H1 (cell line): ENCODE measurements around the gene AZI2. TPM values are rescaled to one million over a fixed set of nuclear protein-coding genes. Genes with fewer than 3 reads are reported as not detected.
A peak's percentile ranks its signal among the peaks of the same experiment; 100 is the strongest.

ENCODE experiments used
- CTCF ChIA-PET: fragments of 300-600 bp; sonication (Branson Sonifier 250); formaldehyde crosslinking; loops from one replicate; lab custom pipeline; 2021; ENCODE audit not compliant: partially characterized antibody; lab: Charles Lee
- POLR2A ChIA-PET: fragments of 300-600 bp; sonication (Branson Sonifier 250); formaldehyde crosslinking; loops from one replicate; lab custom pipeline; 2021; ENCODE audit warnings: inconsistent platforms; ENCODE audit not compliant: partially characterized antibody; lab: Charles Lee
- DNase-seq, 2 experiments: peaks; one replicate each; pipeline versions ENCODE4 v3.0.0 to v3.0.0-alpha.2; 2010 to 2022; ENCODE audit warnings: low spot score in 2 of 2, low read depth in 1 of 2, mixed read lengths in 1 of 2
- FAIRE-seq: peaks from 2 replicates; lab custom pipeline; 2011; peaks lifted over from hg19 to GRCh38; lab: Jason Lieb, UNC
- H2AFZ ChIP-seq: 2 replicates; pipeline ENCODE4 v1.8.1; 2012; ENCODE audit warnings: low read length, inconsistent platforms
- H2AK5ac ChIP-seq: 2 replicates; pipeline ENCODE4 v1.6.1; 2013; ENCODE audit warnings: low read depth, low read length
- H2BK120ac ChIP-seq: replicated peaks from 2 replicates; pipeline ENCODE3; 2013; ENCODE audit warnings: low read depth, low read length, inconsistent platforms
- H2BK12ac ChIP-seq: 2 replicates; pipeline ENCODE4 v1.6.1; 2013; ENCODE audit warnings: low read depth, low read length
- H2BK15ac ChIP-seq: 2 replicates; pipeline ENCODE4 v1.6.1; 2013; ENCODE audit warnings: low read length
- H2BK20ac ChIP-seq: 2 replicates; pipeline ENCODE4 v1.6.1; 2013; ENCODE audit warnings: low read length
- H2BK5ac ChIP-seq: 2 replicates; pipeline ENCODE4 v1.6.1; 2013; ENCODE audit warnings: low read depth, low read length
- H3K14ac ChIP-seq: 2 replicates; pipeline ENCODE4 v1.6.1; 2013; ENCODE audit warnings: inconsistent platforms; ENCODE audit not compliant: insufficient read length
- H3K18ac ChIP-seq: 2 replicates; pipeline ENCODE4 v1.6.1; 2013; ENCODE audit warnings: low read length; ENCODE audit errors: extremely low read depth
- H3K23ac ChIP-seq: 2 replicates; pipeline ENCODE4 v1.6.1; 2013; ENCODE audit warnings: inconsistent platforms; ENCODE audit not compliant: insufficient read length
- H3K23me2 ChIP-seq: 2 replicates; pipeline ENCODE4 v1.6.1; 2013; ENCODE audit warnings: low read depth, low read length
- H3K27ac ChIP-seq: 2 replicates; pipeline ENCODE4 v1.6.1; 2011; ENCODE audit warnings: low read depth, low read length, inconsistent platforms
- H3K27me3 ChIP-seq, 4 experiments: replicated peaks in 1 of 4; 1 replicate in 1 of 4; 2 replicates in 3 of 4; pipeline versions ENCODE4 v1.6.1 to v1.8.1; 2011 to 2013; ENCODE audit warnings: low read length in 3 of 4, mild to moderate bottlenecking in 3 of 4, inconsistent platforms in 2 of 4, mixed read lengths in 2 of 4, moderate library complexity in 1 of 4; ENCODE audit not compliant: control insufficient read depth in 3 of 4, insufficient read depth in 3 of 4; ENCODE audit errors: extremely low read depth in 1 of 4
- H3K36me3 ChIP-seq, 4 experiments: 2 replicates each; pipeline versions ENCODE4 v1.6.1 to v1.8.1; 2011 to 2013; ENCODE audit warnings: mild to moderate bottlenecking in 4 of 4, low read length in 3 of 4, moderate library complexity in 2 of 4, control low read depth in 1 of 4, inconsistent platforms in 1 of 4; ENCODE audit not compliant: insufficient read depth in 4 of 4, control insufficient read depth in 2 of 4
- H3K4ac ChIP-seq: replicated peaks from 2 replicates; pipeline ENCODE3; 2013; ENCODE audit warnings: low read length, low read depth, mixed read lengths, inconsistent platforms; ENCODE audit not compliant: insufficient read length
- H3K4me1 ChIP-seq, 4 experiments: replicated peaks in 1 of 4; 1 replicate in 1 of 4; 2 replicates in 3 of 4; pipeline versions ENCODE4 v1.6.1 to v1.8.1; 2011 to 2013; ENCODE audit warnings: low read length in 3 of 4, inconsistent platforms in 2 of 4, mixed read lengths in 1 of 4; ENCODE audit not compliant: insufficient read depth in 4 of 4, control insufficient read depth in 3 of 4
- H3K4me2 ChIP-seq, 2 experiments: 2 replicates each; pipeline versions ENCODE4 v1.6.1 to v1.8.1; 2011 to 2013; ENCODE audit warnings: low read depth in 2 of 2, low read length in 2 of 2, control low read depth in 1 of 2, inconsistent platforms in 1 of 2, mild to moderate bottlenecking in 1 of 2; ENCODE audit not compliant: insufficient read depth in 1 of 2
- H3K4me3 ChIP-seq, 4 experiments: fragments of 200-600, 300-600 bp in 1 of 4; sonication (generic), shearing (Covaris generic), sonication (Bioruptor Twin) in 1 of 4; 2 replicates each; pipeline versions ENCODE4 v1.5.1 to v1.8.1; 2011 to 2016; ENCODE audit warnings: low read length in 4 of 4, low read depth in 3 of 4, control low read depth in 2 of 4, inconsistent platforms in 2 of 4, mild to moderate bottlenecking in 2 of 4, mixed read lengths in 1 of 4, moderate library complexity in 1 of 4; ENCODE audit not compliant: insufficient read depth in 2 of 4; ENCODE audit errors: extremely low read depth in 1 of 4
- H3K56ac ChIP-seq: replicated peaks from 2 replicates; pipeline ENCODE3; 2013; ENCODE audit warnings: low read depth, mild to moderate bottlenecking, mixed read lengths, low read length, inconsistent platforms; ENCODE audit not compliant: insufficient read length
- H3K79me1 ChIP-seq: 2 replicates; pipeline ENCODE4 v1.6.1; 2013; ENCODE audit warnings: low read depth, low read length, control low read depth
- H3K79me2 ChIP-seq, 2 experiments: 2 replicates each; pipeline versions ENCODE4 v1.6.1 to v1.8.1; 2012 to 2013; ENCODE audit warnings: low read length in 2 of 2, mild to moderate bottlenecking in 2 of 2, inconsistent platforms in 1 of 2; ENCODE audit not compliant: insufficient read depth in 2 of 2, control insufficient read depth in 1 of 2
- H3K9ac ChIP-seq, 4 experiments: replicated peaks in 1 of 4; 1 replicate in 1 of 4; 2 replicates in 3 of 4; pipeline versions ENCODE4 v1.6.1 to v1.8.1; 2011 to 2013; ENCODE audit warnings: low read depth in 3 of 4, low read length in 3 of 4, control low read depth in 2 of 4, mild to moderate bottlenecking in 2 of 4, moderate library complexity in 2 of 4, inconsistent platforms in 1 of 4; ENCODE audit errors: extremely low read depth in 1 of 4
- H3K9me3 ChIP-seq, 2 experiments: 2 replicates each; pipeline versions ENCODE4 v1.6.1 to v1.8.1; 2012 to 2013; ENCODE audit warnings: mild to moderate bottlenecking in 2 of 2, moderate library complexity in 2 of 2, control low read depth in 1 of 2, inconsistent platforms in 1 of 2, low read depth in 1 of 2, low read length in 1 of 2, mixed read lengths in 1 of 2; ENCODE audit not compliant: insufficient read depth in 2 of 2
- H4K20me1 ChIP-seq, 2 experiments: replicated peaks in 1 of 2; 2 replicates each; pipeline versions ENCODE3 to v1.8.1; 2011 to 2013; ENCODE audit warnings: inconsistent platforms in 2 of 2, low read length in 2 of 2, mild to moderate bottlenecking in 1 of 2; ENCODE audit not compliant: insufficient read depth in 2 of 2, control insufficient read depth in 1 of 2
- H4K5ac ChIP-seq: 2 replicates; pipeline ENCODE4 v1.6.1; 2013; ENCODE audit warnings: low read length, low read depth, mixed read lengths, inconsistent platforms; ENCODE audit not compliant: insufficient read length
- H4K8ac ChIP-seq: 2 replicates; pipeline ENCODE4 v1.8.0; 2013; ENCODE audit warnings: mild to moderate bottlenecking, moderate library complexity, low read length, inconsistent platforms; ENCODE audit not compliant: insufficient read depth; ENCODE audit errors: extremely low read depth
- H4K91ac ChIP-seq: replicated peaks from 2 replicates; pipeline ENCODE3; 2013; ENCODE audit warnings: low read length, mixed read lengths, inconsistent platforms; ENCODE audit not compliant: insufficient read length
- BACH1 ChIP-seq: IDR thresholded peaks from 2 replicates; pipeline ENCODE4 v1.6.1; 2012; ENCODE audit warnings: low read length, improper control_type of control experiment
- CEBPB ChIP-seq: IDR thresholded peaks from 2 replicates; pipeline ENCODE4 v1.6.1; 2012; ENCODE audit warnings: low read depth, low read length
- MAFK ChIP-seq: IDR thresholded peaks from 2 replicates; pipeline ENCODE4 v1.6.1; 2012; ENCODE audit warnings: low read depth, mild to moderate bottlenecking, improper control_type of control experiment, low read length
- POLR2A ChIP-seq, 2 experiments: IDR thresholded peaks; 1 replicate in 1 of 2; 2 replicates in 1 of 2; pipeline ENCODE4 v1.6.1; 2011; ENCODE audit warnings: low read depth in 2 of 2, low read length in 2 of 2, mild to moderate bottlenecking in 2 of 2; ENCODE audit errors: control extremely low read depth in 1 of 2
- WGBS, 2 experiments: shearing (Covaris generic) in 1 of 2; methylation state at CpG; one replicate each; pipeline versions ENCODE4 v1.1.6 to v1.1.7; 2013 to 2015; ENCODE audit warnings: low lambda C conversion rate in 2 of 2, mixed read lengths in 2 of 2, inconsistent platforms in 1 of 2, low coverage in 1 of 2, missing lambda C conversion rate in 1 of 2; ENCODE audit not compliant: insufficient replicate concordance in 2 of 2, insufficient coverage in 1 of 2, insufficient read length in 1 of 2; ENCODE audit errors: extremely low coverage in 1 of 2, missing lambda C conversion rate in 1 of 2; 5-methylcytosine and 5-hydroxymethylcytosine counted together
- polyA plus RNA-seq, 7 experiments: library from polyadenylated mRNA; depleted of rRNA in 3 of 7; stranded (reverse) in 5 of 7; unstranded in 2 of 7; fragments of >200 nt in 5 of 7; fragments of 200-250 nt in 2 of 7; gene quantifications; 1 replicate in 5 of 7; 2 replicates in 1 of 7; 4 replicates in 1 of 7; pipeline versions ENCODE4 v1.2.1 to v1.2.3, GENCODE V29; 2011 to 2013; ENCODE audit warnings: missing spikeins in 2 of 7, mixed read lengths in 2 of 7
- total RNA-seq: library from RNA; stranded (reverse); fragmentation: NEBNext Ultra II Directional; extraction: Animal tissue kit (Norgen Biotek cat#: 25700); gene quantifications from 2 replicates; pipeline ENCODE4 v1.2.1, GENCODE V29; 2021

Gene AZI2
- total and polyA plus RNA-seq, 2 of the 8 experiments (the other 6 are each of a cell fraction or from before 2014, with no cell fraction given) = 17.4 to 39.2 TPM

- no peaks in the 10 kb centered on the region for H3K79me1 ChIP-seq
- peak overlapping the region in 3 of 4 experiments; percentile 74 to 93 (median 93); a peak in 5 of 7 replicates for H3K9ac ChIP-seq
- no peak overlapping the region for H4K5ac ChIP-seq
- no peak overlapping the region for H2BK120ac ChIP-seq
- no peaks in the 10 kb centered on the region for H3K36me3 ChIP-seq
- no peak overlapping the region for H3K4ac ChIP-seq
- H4K91ac ChIP-seq = no peak overlapping the region
- H3K4me1 ChIP-seq = no peaks in the 10 kb centered on the region; a peak in 2 of 7 replicates
- no peak overlapping the region; the same call in 1 of the 2 replicates for H3K27ac ChIP-seq
- H4K8ac ChIP-seq = no peak overlapping the region
- no peaks in the 10 kb centered on the region; a peak in 1 of 4 replicates for H3K9me3 ChIP-seq
- H2BK12ac ChIP-seq = no peak overlapping the region
- H2BK20ac ChIP-seq = no peak overlapping the region
- peaks cover 0 to 40% of the 10 kb centered on the region in 2 experiments; a peak in 2 of 4 replicates for H3K79me2 ChIP-seq
- H2BK15ac ChIP-seq = no peak overlapping the region
- 26% methylated on average over 16 of the region's 16 CpGs; no CpG with 5 or more reads in 1 of the 2 experiments for WGBS, 2 experiments
- no peak overlapping the region for H3K18ac ChIP-seq
- H3K23ac ChIP-seq = no peak overlapping the region
- H3K14ac ChIP-seq = no peak overlapping the region
- no peak overlapping the region for H3K56ac ChIP-seq
- no peak overlapping the region for H2AK5ac ChIP-seq
- TF ChIP-seq BACH1 (no peak), CEBPB (0 out of 2 replicates have a peak, but pooled peaks have one; percentile 4), POLR2A (IDR thresholded peaks at IDR 0.05; ENCODE audit: control extremely low read depth in 1 of 2, low read depth in 2 of 2, low read length in 2 of 2) (no peak), MAFK (no peak)
- TF ChIP-seq, all 59 proteins: peak for 1
- H3K4me2 ChIP-seq = peak overlapping the region; percentile 68 to 87
- H2BK5ac ChIP-seq = peak overlapping the region; percentile 96; the same call in 1 of the 2 replicates
- peak overlapping the region; percentile 10; the same call in 1 of the 2 replicates for H2AFZ ChIP-seq
- ChIA-PET POLR2A (interaction anchor here (0.9 to 1.9 kb wide), 3 partner anchors 8 to 107 kb away, joined by 3 to 10 read pairs (median 5); partner anchors contain the start of gene CMC1), CTCF (interaction anchor here (1.2 to 1.4 kb wide), 2 partner anchors 22 to 1035 kb away, joined by 3 read pairs; no protein-coding TSS in a partner anchor)
- DNase-seq (no peak), FAIRE-seq (no peak)
- peaks cover 0 to 2% of the 10 kb centered on the region in 2 experiments for H4K20me1 ChIP-seq
- H3K27me3 ChIP-seq = no peaks in the 10 kb centered on the region
- H3K4me3 ChIP-seq = peak overlapping the region; percentile 81 to 96 (median 84)
- H3K23me2 ChIP-seq = peaks cover 5% of the 10 kb centered on the region; the same call in 1 of the 2 replicates
These were observed 1.0 kb downstream of the AZI2 start for GRCh38 chr3:28347374-28348264.
